H1 (cell line): Measurements from ENCODE around the gene MAP3K14. TPM values are rescaled to one million over a fixed set of nuclear protein-coding genes. Genes with fewer than 3 reads are reported as not detected.

Source experiments
- CTCF ChIA-PET: fragments of 300-600 bp; sonication (Branson Sonifier 250); formaldehyde crosslinking; loops from one replicate; lab custom pipeline; 2021; ENCODE audit not compliant: partially characterized antibody; lab: Charles Lee
- POLR2A ChIA-PET: fragments of 300-600 bp; sonication (Branson Sonifier 250); formaldehyde crosslinking; loops from one replicate; lab custom pipeline; 2021; ENCODE audit warnings: inconsistent platforms; ENCODE audit not compliant: partially characterized antibody; lab: Charles Lee
- DNase-seq, 2 experiments: peaks; one replicate each; pipeline versions ENCODE4 v3.0.0 to v3.0.0-alpha.2; 2010 to 2022; ENCODE audit warnings: low spot score in 2 of 2, low read depth in 1 of 2, mixed read lengths in 1 of 2
- FAIRE-seq: peaks from 2 replicates; lab custom pipeline; 2011; peaks lifted over from hg19 to GRCh38; lab: Jason Lieb, UNC
- H2AFZ ChIP-seq: 2 replicates; pipeline ENCODE4 v1.8.1; 2012; ENCODE audit warnings: low read length, inconsistent platforms
- H2AK5ac ChIP-seq: 2 replicates; pipeline ENCODE4 v1.6.1; 2013; ENCODE audit warnings: low read depth, low read length
- H2BK120ac ChIP-seq: replicated peaks from 2 replicates; pipeline ENCODE3; 2013; ENCODE audit warnings: low read depth, low read length, inconsistent platforms
- H2BK12ac ChIP-seq: 2 replicates; pipeline ENCODE4 v1.6.1; 2013; ENCODE audit warnings: low read depth, low read length
- H2BK15ac ChIP-seq: 2 replicates; pipeline ENCODE4 v1.6.1; 2013; ENCODE audit warnings: low read length
- H2BK20ac ChIP-seq: 2 replicates; pipeline ENCODE4 v1.6.1; 2013; ENCODE audit warnings: low read length
- H2BK5ac ChIP-seq: 2 replicates; pipeline ENCODE4 v1.6.1; 2013; ENCODE audit warnings: low read depth, low read length
- H3K14ac ChIP-seq: 2 replicates; pipeline ENCODE4 v1.6.1; 2013; ENCODE audit warnings: inconsistent platforms; ENCODE audit not compliant: insufficient read length
- H3K18ac ChIP-seq: 2 replicates; pipeline ENCODE4 v1.6.1; 2013; ENCODE audit warnings: low read length; ENCODE audit errors: extremely low read depth
- H3K23ac ChIP-seq: 2 replicates; pipeline ENCODE4 v1.6.1; 2013; ENCODE audit warnings: inconsistent platforms; ENCODE audit not compliant: insufficient read length
- H3K23me2 ChIP-seq: 2 replicates; pipeline ENCODE4 v1.6.1; 2013; ENCODE audit warnings: low read depth, low read length
- H3K27ac ChIP-seq: 2 replicates; pipeline ENCODE4 v1.6.1; 2011; ENCODE audit warnings: low read depth, low read length, inconsistent platforms
- H3K27me3 ChIP-seq, 4 experiments: replicated peaks in 1 of 4; 1 replicate in 1 of 4; 2 replicates in 3 of 4; pipeline versions ENCODE4 v1.6.1 to v1.8.1; 2011 to 2013; ENCODE audit warnings: low read length in 3 of 4, mild to moderate bottlenecking in 3 of 4, inconsistent platforms in 2 of 4, mixed read lengths in 2 of 4, moderate library complexity in 1 of 4; ENCODE audit not compliant: control insufficient read depth in 3 of 4, insufficient read depth in 3 of 4; ENCODE audit errors: extremely low read depth in 1 of 4
- H3K36me3 ChIP-seq, 4 experiments: 2 replicates each; pipeline versions ENCODE4 v1.6.1 to v1.8.1; 2011 to 2013; ENCODE audit warnings: mild to moderate bottlenecking in 4 of 4, low read length in 3 of 4, moderate library complexity in 2 of 4, control low read depth in 1 of 4, inconsistent platforms in 1 of 4; ENCODE audit not compliant: insufficient read depth in 4 of 4, control insufficient read depth in 2 of 4
- H3K4ac ChIP-seq: replicated peaks from 2 replicates; pipeline ENCODE3; 2013; ENCODE audit warnings: low read length, low read depth, mixed read lengths, inconsistent platforms; ENCODE audit not compliant: insufficient read length
- H3K4me1 ChIP-seq, 4 experiments: replicated peaks in 1 of 4; 1 replicate in 1 of 4; 2 replicates in 3 of 4; pipeline versions ENCODE4 v1.6.1 to v1.8.1; 2011 to 2013; ENCODE audit warnings: low read length in 3 of 4, inconsistent platforms in 2 of 4, mixed read lengths in 1 of 4; ENCODE audit not compliant: insufficient read depth in 4 of 4, control insufficient read depth in 3 of 4
- H3K4me2 ChIP-seq, 2 experiments: 2 replicates each; pipeline versions ENCODE4 v1.6.1 to v1.8.1; 2011 to 2013; ENCODE audit warnings: low read depth in 2 of 2, low read length in 2 of 2, control low read depth in 1 of 2, inconsistent platforms in 1 of 2, mild to moderate bottlenecking in 1 of 2; ENCODE audit not compliant: insufficient read depth in 1 of 2
- H3K4me3 ChIP-seq, 4 experiments: fragments of 200-600, 300-600 bp in 1 of 4; sonication (generic), shearing (Covaris generic), sonication (Bioruptor Twin) in 1 of 4; 2 replicates each; pipeline versions ENCODE4 v1.5.1 to v1.8.1; 2011 to 2016; ENCODE audit warnings: low read length in 4 of 4, low read depth in 3 of 4, control low read depth in 2 of 4, inconsistent platforms in 2 of 4, mild to moderate bottlenecking in 2 of 4, mixed read lengths in 1 of 4, moderate library complexity in 1 of 4; ENCODE audit not compliant: insufficient read depth in 2 of 4; ENCODE audit errors: extremely low read depth in 1 of 4
- H3K56ac ChIP-seq: replicated peaks from 2 replicates; pipeline ENCODE3; 2013; ENCODE audit warnings: low read depth, mild to moderate bottlenecking, mixed read lengths, low read length, inconsistent platforms; ENCODE audit not compliant: insufficient read length
- H3K79me1 ChIP-seq: 2 replicates; pipeline ENCODE4 v1.6.1; 2013; ENCODE audit warnings: low read depth, low read length, control low read depth
- H3K79me2 ChIP-seq, 2 experiments: 2 replicates each; pipeline versions ENCODE4 v1.6.1 to v1.8.1; 2012 to 2013; ENCODE audit warnings: low read length in 2 of 2, mild to moderate bottlenecking in 2 of 2, inconsistent platforms in 1 of 2; ENCODE audit not compliant: insufficient read depth in 2 of 2, control insufficient read depth in 1 of 2
- H3K9ac ChIP-seq, 4 experiments: replicated peaks in 1 of 4; 1 replicate in 1 of 4; 2 replicates in 3 of 4; pipeline versions ENCODE4 v1.6.1 to v1.8.1; 2011 to 2013; ENCODE audit warnings: low read depth in 3 of 4, low read length in 3 of 4, control low read depth in 2 of 4, mild to moderate bottlenecking in 2 of 4, moderate library complexity in 2 of 4, inconsistent platforms in 1 of 4; ENCODE audit errors: extremely low read depth in 1 of 4
- H3K9me3 ChIP-seq, 2 experiments: 2 replicates each; pipeline versions ENCODE4 v1.6.1 to v1.8.1; 2012 to 2013; ENCODE audit warnings: mild to moderate bottlenecking in 2 of 2, moderate library complexity in 2 of 2, control low read depth in 1 of 2, inconsistent platforms in 1 of 2, low read depth in 1 of 2, low read length in 1 of 2, mixed read lengths in 1 of 2; ENCODE audit not compliant: insufficient read depth in 2 of 2
- H4K20me1 ChIP-seq, 2 experiments: replicated peaks in 1 of 2; 2 replicates each; pipeline versions ENCODE3 to v1.8.1; 2011 to 2013; ENCODE audit warnings: inconsistent platforms in 2 of 2, low read length in 2 of 2, mild to moderate bottlenecking in 1 of 2; ENCODE audit not compliant: insufficient read depth in 2 of 2, control insufficient read depth in 1 of 2
- H4K5ac ChIP-seq: 2 replicates; pipeline ENCODE4 v1.6.1; 2013; ENCODE audit warnings: low read length, low read depth, mixed read lengths, inconsistent platforms; ENCODE audit not compliant: insufficient read length
- H4K8ac ChIP-seq: 2 replicates; pipeline ENCODE4 v1.8.0; 2013; ENCODE audit warnings: mild to moderate bottlenecking, moderate library complexity, low read length, inconsistent platforms; ENCODE audit not compliant: insufficient read depth; ENCODE audit errors: extremely low read depth
- H4K91ac ChIP-seq: replicated peaks from 2 replicates; pipeline ENCODE3; 2013; ENCODE audit warnings: low read length, mixed read lengths, inconsistent platforms; ENCODE audit not compliant: insufficient read length
- ATF2 ChIP-seq: IDR thresholded peaks from 2 replicates; pipeline ENCODE4 v1.6.1; 2012; ENCODE audit warnings: low read length, inconsistent platforms
- BACH1 ChIP-seq: IDR thresholded peaks from 2 replicates; pipeline ENCODE4 v1.6.1; 2012; ENCODE audit warnings: low read length, improper control_type of control experiment
- CHD1 ChIP-seq: IDR thresholded peaks from 2 replicates; pipeline ENCODE4 v1.6.1; 2012; ENCODE audit warnings: low read depth, low read length, improper control_type of control experiment
- RNF2 ChIP-seq: fragments of 200-900, 300-1000 bp; sonication (generic); IDR thresholded peaks from 2 replicates; pipeline ENCODE4 v1.7.1; 2016; ENCODE audit warnings: borderline replicate concordance, low read depth, mild to moderate bottlenecking, antibody characterized with exemption, low read length; ENCODE audit not compliant: poor library complexity, severe bottlenecking; ENCODE audit errors: missing control alignments
- TBP ChIP-seq: IDR thresholded peaks from 2 replicates; pipeline ENCODE4 v1.6.1; 2011; ENCODE audit warnings: low read depth, low read length, improper control_type of control experiment
- TEAD4 ChIP-seq: IDR thresholded peaks from 2 replicates; pipeline ENCODE4 v1.6.1; 2012; ENCODE audit warnings: low read depth, low read length, inconsistent platforms, mixed read lengths
- USF2 ChIP-seq: IDR thresholded peaks from 2 replicates; pipeline ENCODE4 v1.6.1; 2011; ENCODE audit warnings: low read length, improper control_type of control experiment
- WGBS, 2 experiments: shearing (Covaris generic) in 1 of 2; methylation state at CpG; one replicate each; pipeline versions ENCODE4 v1.1.6 to v1.1.7; 2013 to 2015; ENCODE audit warnings: low lambda C conversion rate in 2 of 2, mixed read lengths in 2 of 2, inconsistent platforms in 1 of 2, low coverage in 1 of 2, missing lambda C conversion rate in 1 of 2; ENCODE audit not compliant: insufficient replicate concordance in 2 of 2, insufficient coverage in 1 of 2, insufficient read length in 1 of 2; ENCODE audit errors: extremely low coverage in 1 of 2, missing lambda C conversion rate in 1 of 2; 5-methylcytosine and 5-hydroxymethylcytosine counted together
- polyA plus RNA-seq, 7 experiments: library from polyadenylated mRNA; depleted of rRNA in 3 of 7; stranded (reverse) in 5 of 7; unstranded in 2 of 7; fragments of >200 nt in 5 of 7; fragments of 200-250 nt in 2 of 7; gene quantifications; 1 replicate in 5 of 7; 2 replicates in 1 of 7; 4 replicates in 1 of 7; pipeline versions ENCODE4 v1.2.1 to v1.2.3, GENCODE V29; 2011 to 2013; ENCODE audit warnings: missing spikeins in 2 of 7, mixed read lengths in 2 of 7
- total RNA-seq: library from RNA; stranded (reverse); fragmentation: NEBNext Ultra II Directional; extraction: Animal tissue kit (Norgen Biotek cat#: 25700); gene quantifications from 2 replicates; pipeline ENCODE4 v1.2.1, GENCODE V29; 2021

MAP3K14 gene
- total and polyA plus RNA-seq, 2 of the 8 experiments (the other 6 are each of a cell fraction or from before 2014, with no cell fraction given) = 5.2 to 6.1 TPM

- peaks cover 0 to 5% (median 4%) of the 10 kb centered on the region in 4 experiments; a peak in 2 of 8 replicates for H3K36me3 ChIP-seq
- H3K23ac ChIP-seq = no peak overlapping the region
- peaks cover 11% of the 10 kb centered on the region for H3K79me1 ChIP-seq
- H4K5ac ChIP-seq = no peak overlapping the region
- H3K23me2 ChIP-seq = no peaks in the 10 kb centered on the region
- no peak overlapping the region for H3K4me2 ChIP-seq
- no peak overlapping the region for H3K56ac ChIP-seq
- H2BK5ac ChIP-seq = no peak overlapping the region
- no peak overlapping the region for H3K9ac ChIP-seq
- no peak overlapping the region for H4K8ac ChIP-seq
- no peaks in the 10 kb centered on the region for H3K9me3 ChIP-seq
- no peak overlapping the region for H4K91ac ChIP-seq
- H2BK15ac ChIP-seq = no peak overlapping the region
- H2BK20ac ChIP-seq = no peak overlapping the region
- H3K27me3 ChIP-seq = no peaks in the 10 kb centered on the region
- no peaks in the 10 kb centered on the region for H3K79me2 ChIP-seq
- FAIRE-seq (no peak), DNase-seq (no peak)
- WGBS, 2 experiments = 92% methylated on average over 15 of the region's 15 CpGs; no CpG with 5 or more reads in 1 of the 2 experiments
- peaks cover 3 to 4% of the 10 kb centered on the region in 2 experiments for H4K20me1 ChIP-seq
- no peak overlapping the region for H3K4me3 ChIP-seq
- no peak overlapping the region for H2AFZ ChIP-seq
- POLR2A ChIA-PET = interaction anchor here (1.2 kb wide), 2 partner anchors 24 to 128 kb away, joined by 3 to 4 read pairs; partner anchors contain the start of gene HEXIM2
- no peak overlapping the region for H3K14ac ChIP-seq
- H3K18ac ChIP-seq = no peak overlapping the region
- H3K27ac ChIP-seq = no peak overlapping the region
- CTCF ChIA-PET = interaction anchor here (1.4 to 29.1 kb wide), 4 partner anchors 12 to 101 kb away, joined by 3 to 579 read pairs (median 66); no protein-coding TSS in a partner anchor
- no peak overlapping the region for H3K4ac ChIP-seq
- peaks cover 0 to 5% (median 0%) of the 10 kb centered on the region in 4 experiments; a peak in 1 of 7 replicates for H3K4me1 ChIP-seq
- H2BK12ac ChIP-seq = no peak overlapping the region
- no peak overlapping the region for H2AK5ac ChIP-seq
- no peak overlapping the region for H2BK120ac ChIP-seq
- TF ChIP-seq BACH1 (no peak), TBP (no peak), CHD1 (no peak), USF2 (no peak), RNF2 (no peak), TEAD4 (no peak), ATF2 (no peak)
Measured at GRCh38 chr17:45289301-45290268, 27.2 kb downstream of the MAP3K14 start.
